GM18907 (cell line): ENCODE data around the gene EPN2.

ENCODE experiments used
- ATAC-seq: cut with Tn5 transposase; IDR thresholded peaks from one replicate; pipeline ENCODE4 v1.9.1; 2021; ENCODE audit warnings: mild to moderate bottlenecking, moderate library complexity; ENCODE audit not compliant: unreplicated experiment

The EPN2 gene

DNA sequence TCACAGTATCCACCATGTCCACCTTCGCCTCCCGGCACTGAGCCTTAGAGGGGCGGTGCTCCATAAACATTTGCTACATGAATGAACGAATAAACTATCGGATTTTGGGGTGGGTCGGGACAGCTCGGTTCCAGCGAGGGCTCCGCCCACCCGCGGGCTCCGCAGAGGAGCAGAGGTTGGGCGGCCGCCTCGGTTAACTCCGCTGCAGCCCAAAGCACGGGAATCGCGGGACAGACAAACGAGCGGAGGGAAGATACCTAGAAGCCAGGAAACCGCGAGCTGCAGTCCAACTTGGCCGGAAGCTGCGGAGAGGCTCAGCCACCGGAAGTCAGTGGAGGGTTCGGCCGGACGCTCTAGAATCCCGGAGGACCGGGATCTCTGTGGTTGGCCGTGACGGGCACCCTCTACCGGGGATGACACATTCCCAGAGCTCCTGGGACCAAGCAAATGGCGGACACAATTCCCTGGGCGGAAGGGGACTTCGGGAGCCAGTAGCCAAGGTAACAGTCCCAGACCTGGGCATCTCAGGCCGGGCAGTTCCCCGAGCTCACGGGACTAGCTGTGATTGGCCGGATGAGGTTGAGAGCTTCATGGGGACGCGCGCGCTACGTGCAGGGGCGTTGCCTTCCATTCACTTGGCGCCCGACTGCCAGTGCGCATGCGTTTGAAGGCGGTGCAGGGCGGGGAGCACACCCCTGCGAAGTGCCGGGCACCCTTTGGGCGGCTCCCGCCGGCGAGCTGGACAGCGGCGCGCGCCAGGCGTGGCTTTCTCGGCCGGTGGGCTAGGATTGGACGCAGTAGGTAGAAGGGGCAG, 140.6 kb downstream of the EPN2 start:
- peak; percentile 89 for ATAC-seq

DNA sequence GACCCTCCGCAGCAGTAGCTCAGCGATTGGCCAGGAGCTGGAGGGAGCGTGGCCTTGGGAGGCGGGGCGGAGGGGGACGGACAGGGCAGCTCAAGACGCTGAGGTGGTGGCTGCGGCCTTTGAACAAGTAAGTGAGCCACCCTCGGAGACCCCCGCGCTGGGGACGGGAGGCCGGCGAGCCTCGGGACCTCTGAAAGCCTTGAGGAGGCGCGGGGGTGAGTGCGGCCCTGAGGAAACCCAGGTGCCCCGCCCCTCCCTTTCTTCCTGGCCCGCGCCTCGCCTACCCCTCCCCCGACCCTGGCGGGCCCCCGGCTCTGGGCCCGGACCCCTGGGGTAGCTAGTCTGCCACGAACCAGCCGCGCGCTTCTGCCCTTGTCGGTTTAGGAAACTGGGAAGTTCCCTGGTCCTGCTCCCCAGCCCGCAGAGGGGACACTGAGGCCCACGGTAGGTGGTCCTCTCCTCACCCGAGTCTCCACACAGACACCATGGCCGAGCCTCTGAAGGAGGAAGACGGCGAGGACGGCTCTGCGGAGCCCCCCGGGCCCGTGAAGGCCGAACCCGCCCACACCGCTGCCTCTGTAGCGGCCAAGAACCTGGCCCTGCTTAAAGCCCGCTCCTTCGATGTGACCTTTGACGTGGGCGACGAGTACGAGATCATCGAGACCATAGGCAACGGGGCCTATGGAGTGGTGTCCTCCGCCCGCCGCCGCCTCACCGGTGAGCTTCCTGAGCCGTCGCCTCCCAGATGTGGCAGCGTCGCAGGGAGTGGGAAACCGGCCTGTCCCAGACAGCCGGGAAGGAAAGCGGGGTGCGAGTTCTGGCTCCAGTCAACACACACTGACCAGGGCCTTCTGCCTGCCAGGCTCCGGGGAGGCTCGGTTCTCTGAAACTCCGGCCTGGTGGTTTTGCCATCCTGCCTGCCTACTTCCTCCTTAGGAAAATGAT, 141.5 kb downstream of the EPN2 start, which contains the start of gene MAPK7:
Gene MAPK7 (plus strand): TSS at position 83 of the 945 bp plus-strand sequence. CDS start 403 bp downstream, at position 486.
- peak; percentile 18 for ATAC-seq

DNA sequence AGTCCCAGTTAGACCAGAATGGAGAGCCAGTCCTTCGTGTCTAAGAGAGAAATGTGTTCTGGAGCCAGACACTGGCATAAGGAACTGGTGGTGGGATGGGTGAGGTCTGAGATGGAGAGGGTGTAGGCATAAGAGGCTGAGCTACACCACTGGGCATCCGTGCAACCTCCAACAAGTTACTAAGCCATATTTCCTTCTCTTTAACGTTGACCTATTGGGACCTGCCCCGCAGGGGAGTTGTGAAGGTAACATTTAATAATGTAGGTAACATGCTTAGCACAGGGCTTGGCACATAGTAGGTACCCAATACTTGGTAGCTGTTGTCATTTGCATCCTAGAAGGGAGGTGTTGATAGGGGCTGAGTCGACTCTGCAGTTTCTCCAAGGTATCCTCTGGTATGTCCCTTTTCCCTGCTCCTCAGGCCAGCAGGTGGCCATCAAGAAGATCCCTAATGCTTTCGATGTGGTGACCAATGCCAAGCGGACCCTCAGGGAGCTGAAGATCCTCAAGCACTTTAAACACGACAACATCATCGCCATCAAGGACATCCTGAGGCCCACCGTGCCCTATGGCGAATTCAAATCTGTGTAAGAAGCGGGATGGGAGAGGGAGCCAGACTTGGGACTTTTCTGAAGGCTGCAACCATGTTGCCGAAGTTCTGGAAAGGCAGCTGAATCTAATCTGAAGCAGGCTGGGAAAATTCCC, 142.3 kb downstream of the EPN2 start:
- no peak for ATAC-seq

DNA sequence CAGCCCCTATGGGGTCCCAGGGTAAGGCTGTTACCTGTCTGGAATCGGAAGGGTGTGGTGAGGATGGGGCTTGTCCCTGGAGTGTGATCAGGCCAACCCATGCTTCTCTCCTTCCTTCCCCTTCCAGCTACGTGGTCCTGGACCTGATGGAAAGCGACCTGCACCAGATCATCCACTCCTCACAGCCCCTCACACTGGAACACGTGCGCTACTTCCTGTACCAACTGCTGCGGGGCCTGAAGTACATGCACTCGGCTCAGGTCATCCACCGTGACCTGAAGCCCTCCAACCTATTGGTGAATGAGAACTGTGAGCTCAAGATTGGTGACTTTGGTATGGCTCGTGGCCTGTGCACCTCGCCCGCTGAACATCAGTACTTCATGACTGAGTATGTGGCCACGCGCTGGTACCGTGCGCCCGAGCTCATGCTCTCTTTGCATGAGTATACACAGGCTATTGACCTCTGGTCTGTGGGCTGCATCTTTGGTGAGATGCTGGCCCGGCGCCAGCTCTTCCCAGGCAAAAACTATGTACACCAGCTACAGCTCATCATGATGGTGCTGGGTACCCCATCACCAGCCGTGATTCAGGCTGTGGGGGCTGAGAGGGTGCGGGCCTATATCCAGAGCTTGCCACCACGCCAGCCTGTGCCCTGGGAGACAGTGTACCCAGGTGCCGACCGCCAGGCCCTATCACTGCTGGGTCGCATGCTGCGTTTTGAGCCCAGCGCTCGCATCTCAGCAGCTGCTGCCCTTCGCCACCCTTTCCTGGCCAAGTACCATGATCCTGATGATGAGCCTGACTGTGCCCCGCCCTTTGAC, 143.5 kb downstream of the EPN2 start:
- ATAC-seq, result no peak

DNA sequence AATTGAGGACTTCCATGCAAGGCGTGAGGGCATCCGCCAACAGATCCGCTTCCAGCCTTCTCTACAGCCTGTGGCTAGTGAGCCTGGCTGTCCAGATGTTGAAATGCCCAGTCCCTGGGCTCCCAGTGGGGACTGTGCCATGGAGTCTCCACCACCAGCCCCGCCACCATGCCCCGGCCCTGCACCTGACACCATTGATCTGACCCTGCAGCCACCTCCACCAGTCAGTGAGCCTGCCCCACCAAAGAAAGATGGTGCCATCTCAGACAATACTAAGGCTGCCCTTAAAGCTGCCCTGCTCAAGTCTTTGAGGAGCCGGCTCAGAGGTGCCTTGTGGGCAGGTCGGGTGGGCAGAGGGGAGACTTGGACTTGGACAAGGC, 144.2 kb downstream of the EPN2 start:
- ATAC-seq, result no peak

DNA sequence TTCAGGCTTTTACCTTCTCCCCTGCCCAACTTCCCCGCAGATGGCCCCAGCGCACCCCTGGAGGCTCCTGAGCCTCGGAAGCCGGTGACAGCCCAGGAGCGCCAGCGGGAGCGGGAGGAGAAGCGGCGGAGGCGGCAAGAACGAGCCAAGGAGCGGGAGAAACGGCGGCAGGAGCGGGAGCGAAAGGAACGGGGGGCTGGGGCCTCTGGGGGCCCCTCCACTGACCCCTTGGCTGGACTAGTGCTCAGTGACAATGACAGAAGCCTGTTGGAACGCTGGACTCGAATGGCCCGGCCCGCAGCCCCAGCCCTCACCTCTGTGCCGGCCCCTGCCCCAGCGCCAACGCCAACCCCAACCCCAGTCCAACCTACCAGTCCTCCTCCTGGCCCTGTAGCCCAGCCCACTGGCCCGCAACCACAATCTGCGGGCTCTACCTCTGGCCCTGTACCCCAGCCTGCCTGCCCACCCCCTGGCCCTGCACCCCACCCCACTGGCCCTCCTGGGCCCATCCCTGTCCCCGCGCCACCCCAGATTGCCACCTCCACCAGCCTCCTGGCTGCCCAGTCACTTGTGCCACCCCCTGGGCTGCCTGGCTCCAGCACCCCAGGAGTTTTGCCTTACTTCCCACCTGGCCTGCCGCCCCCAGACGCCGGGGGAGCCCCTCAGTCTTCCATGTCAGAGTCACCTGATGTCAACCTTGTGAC, 144.7 kb downstream of the EPN2 start:
- ATAC-seq, result no peak

DNA sequence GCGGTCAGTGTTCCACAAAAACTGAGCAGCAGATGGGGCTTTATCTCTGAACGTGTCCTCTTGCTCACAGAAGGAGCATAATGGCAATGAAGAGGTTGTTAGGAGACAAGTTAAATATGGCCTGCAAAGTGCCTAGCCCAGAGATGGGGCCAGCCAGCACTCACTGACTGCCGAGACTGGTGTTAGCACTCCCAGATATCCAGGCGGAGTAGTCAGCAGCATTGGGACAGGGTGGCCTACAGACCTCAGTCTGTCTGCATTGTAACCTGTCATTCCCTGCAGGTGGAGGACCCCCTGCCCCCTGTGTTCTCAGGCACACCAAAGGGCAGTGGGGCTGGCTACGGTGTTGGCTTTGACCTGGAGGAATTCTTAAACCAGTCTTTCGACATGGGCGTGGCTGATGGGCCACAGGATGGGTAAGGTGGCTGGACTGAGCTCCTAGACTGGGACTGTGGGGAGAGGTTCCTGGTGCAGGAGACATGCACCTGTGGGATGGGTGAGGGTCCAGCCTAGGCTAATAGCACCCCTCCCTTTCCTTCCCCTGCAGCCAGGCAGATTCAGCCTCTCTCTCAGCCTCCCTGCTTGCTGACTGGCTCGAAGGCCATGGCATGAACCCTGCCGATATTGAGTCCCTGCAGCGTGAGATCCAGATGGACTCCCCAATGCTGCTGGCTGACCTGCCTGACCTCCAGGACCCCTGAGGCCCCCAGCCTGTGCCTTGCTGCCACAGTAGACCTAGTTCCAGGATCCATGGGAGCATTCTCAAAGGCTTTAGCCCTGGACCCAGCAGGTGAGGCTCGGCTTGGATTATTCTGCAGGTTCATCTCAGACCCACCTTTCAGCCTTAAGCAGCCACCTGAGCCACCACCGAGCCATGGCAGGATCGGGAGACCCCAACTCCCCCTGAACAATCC, 145.6 kb downstream of the EPN2 start:
- ATAC-seq, result no peak

DNA sequence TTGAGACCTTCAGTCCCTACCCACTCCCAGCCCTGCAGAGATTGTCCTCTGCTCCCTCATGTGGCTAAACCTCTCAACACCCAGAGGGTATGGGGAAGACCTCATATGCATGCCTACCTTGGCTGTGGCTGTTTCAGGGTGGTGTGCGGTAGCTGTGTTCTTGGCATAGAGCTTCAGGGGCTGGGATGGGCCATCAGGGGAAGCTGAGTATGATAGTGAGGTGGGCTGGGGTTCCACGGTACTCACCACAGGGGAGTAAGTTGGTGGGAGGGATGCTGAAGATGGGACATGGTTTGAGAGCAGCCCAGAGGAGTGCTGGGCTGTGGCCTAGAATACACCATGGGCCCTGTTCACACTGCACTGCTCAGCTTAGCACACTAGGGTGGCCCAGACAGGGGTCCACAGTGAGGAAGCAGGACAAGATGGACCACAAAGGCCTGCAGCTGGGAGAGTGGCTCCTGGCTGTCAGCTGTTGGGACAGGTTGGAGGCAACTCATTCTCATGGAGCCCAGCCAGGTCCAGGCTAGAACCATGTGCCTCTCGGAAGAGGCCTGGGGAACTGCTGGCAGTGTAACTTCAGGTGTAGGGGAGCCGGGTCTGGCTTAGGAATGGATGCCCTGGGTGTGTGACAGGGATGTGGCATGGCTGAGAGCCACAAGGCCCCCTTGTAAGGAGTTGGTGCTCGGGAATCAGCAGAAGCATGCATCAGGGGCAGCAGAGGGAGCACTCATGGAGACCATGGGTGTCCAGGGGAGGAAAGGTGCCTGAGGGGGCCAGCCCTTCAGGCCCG, 146.7 kb downstream of the EPN2 start:
- ATAC-seq, result no peak

DNA sequence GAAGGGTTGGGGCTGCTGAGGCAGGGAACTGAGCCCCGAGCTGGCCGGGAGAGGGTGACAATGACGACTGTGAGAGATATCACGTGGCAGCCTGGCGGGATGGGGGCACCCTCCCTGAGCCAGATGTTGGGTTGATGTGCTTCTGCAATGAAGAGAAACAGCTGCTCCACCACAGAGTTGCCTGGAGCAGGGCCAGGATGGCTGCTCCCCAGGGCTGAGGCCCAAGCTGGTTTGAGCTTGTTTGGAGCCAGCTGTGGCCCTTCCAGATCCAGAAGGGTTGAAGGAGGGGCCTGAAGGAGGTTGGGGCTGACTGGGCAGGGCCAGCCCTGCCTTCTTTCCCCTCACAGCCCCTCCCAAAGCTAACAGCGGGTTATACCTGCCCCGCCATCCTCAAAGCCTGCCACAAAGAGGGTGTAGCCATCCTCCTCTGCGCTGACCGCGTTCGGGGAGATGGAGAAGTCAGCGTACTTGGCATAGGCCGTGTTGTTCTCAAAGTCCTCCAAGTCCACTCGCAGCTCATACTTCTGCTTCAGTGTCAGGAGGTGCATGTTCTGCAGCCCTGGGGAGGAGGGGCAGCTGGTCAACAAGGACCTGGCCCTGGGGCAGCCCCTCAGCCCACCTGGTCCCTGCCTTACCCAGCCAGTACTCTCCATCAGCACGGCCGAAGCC, 147.7 kb downstream of the EPN2 start:
- ATAC-seq, result no peak

DNA sequence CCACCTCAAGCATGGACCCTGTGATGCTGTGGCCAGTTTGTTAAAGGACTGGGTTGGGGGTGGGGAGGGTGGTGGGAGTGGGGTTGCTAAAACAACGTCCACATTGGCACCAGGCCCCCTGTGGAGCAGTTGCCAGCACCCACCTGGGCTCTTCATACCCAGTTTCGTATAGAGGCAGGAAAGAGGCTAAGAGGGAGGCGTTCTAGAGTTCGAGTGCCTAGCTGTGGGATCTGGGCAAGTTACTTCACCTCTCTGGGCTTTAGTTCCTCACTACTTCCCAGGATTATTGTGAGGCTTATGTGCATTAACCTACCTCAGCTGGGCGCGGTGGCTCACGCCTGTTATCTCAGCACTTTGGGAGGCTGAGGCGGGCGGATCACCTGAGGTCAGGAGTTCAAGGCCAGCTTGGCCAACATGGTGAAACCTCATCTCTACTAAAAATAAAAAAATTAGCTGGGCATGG, 148.4 kb downstream of the EPN2 start:
- no peak for ATAC-seq
